NOMO-1 treated with dmso at 0.1 percent for 144 hours (cell line): ENCODE measurements around the gene MIS12.
A peak's percentile ranks its signal among the peaks of the same experiment; 100 is the strongest.

Experiments used
- DNase-seq: peaks from one replicate; lab custom pipeline; 2025; ENCODE audit not compliant: unreplicated experiment; lab: John Stamatoyannopoulos, UW

MIS12 gene

DNA sequence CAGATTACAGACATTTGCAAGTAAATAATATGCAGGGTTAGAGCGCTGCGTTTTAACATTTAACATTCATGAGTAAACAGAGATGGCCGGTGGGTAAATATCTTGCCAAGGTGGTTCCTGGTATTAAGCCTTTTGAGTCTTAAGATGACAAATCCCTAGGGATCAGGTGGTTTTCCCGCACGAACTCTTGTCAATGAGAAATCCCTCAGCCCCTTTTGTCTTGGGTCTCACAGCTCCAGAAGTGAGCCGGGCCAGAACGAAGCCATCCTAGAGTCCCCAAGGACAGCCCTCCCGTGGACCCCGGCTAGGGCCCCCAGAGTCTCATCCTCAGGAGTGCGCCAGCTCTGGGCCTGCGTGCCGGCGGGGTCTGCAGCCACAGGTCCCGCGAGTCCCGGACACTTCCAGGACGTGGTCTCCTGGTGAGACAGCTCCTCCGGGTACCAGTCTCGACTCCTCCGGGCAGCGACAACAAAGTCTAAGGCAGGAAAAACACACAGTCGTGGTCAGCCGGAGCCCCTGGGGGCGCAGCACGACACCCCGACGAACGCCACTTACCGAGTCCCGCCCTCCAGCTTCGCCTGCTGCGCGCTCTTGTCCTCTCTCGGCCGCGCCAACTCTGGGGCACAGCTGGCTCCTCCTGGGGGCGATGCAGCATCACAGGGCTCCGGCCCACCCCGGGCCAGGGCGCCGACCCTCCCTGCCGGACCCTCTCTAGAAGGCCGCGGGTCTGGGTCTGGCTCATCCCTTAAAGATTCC lies 13.3 kb downstream of the MIS12 start:
- DNase-seq: no peak

DNA sequence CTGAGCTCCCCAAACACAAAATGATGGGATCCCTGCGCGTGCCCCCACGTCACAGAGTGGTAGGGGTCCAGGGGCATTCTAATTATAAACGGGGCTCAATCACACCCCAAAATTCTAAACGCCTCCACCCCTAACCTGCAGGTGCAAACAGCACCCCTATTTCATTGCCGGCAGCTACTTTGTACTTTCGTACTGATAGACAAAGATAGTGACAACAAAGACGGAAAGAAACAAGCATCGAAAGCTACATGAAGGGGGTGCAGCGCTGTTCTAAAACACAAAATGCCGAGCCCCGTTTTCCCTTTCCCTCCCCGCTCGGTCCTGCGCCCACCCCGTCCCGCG lies 13.9 kb downstream of the MIS12 start:
- no peak for DNase-seq

DNA sequence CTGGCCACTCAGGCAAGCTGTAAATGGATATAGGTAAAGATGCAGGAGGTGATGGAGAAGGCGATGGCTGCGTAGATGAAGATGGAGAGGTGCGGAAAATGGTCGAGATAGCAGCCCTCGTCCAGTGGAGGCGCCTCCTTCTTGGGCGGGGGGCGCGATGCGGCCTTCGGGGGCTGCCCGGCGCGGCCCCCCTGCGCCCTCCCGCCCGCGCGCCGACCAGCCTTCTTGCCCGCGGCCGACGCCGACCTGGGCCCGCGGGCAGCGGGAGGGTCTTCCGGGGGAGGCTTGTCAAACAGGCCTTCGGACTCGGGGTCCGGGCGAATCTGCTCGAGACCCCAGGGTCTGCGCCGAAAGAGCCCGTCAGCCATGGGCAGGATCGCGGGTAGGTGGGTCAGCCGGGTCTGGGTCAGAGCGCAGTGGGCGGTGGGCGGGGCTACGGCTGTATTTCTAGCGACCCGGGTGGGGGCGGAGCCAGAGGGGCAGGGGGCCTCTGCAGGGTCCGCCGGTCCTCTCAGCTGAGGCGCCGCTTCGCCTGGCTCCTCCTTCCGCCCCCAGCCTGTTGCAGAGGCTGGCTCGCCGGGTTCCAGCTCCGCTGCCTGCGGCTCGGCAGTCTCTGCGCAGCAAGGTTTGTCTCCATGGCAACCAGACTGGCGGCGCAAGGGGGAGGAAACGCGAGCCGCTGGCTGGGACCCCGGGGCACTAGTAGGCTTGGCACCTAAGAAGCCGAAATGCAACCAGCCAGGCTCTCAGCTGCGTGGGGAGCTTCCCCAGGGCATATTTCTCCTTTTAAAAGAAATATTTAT lies 14.4 kb downstream of the MIS12 start:
- DNase-seq: peak; percentile 17

DNA sequence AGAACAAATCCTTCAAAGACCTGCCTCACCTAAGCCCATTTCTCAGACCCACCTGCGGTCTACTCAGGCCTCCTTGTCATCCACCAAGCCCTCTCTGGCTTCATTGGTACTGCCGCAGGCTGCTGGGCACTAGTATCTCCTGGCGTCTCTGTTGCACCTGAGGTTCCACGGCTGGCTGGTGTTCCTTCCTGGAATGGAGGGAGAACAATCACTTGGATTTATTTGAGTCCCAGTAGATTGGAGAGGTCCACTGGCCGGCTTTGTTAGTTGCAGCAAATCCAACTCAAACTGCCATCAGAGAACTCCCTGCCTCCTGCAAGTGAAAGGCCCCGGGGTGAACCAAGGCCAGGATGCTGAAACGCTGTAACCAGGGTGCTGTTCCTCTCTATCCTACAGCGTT lies 15.3 kb downstream of the MIS12 start:
- DNase-seq: no peak

DNA sequence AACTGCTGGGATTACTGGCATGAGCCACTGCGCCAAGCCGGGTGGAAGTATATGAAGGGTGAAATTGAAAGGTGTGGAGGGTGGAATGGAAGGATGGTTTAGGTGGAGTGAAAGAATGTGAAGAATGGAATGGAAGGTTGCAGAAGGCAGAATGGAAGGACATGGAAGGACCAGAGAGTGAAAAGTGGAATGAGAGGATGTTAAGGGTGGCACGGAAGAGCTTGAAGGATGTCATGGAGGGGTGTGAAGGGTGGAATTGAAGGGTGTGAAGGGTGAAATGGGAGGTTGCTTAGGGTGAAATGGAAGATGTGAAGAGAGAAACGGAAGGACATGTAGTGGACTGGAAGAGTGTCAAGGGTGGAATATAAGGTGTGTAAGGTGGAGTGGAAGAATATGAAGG lies 16.2 kb downstream of the MIS12 start:
- no peak for DNase-seq

DNA sequence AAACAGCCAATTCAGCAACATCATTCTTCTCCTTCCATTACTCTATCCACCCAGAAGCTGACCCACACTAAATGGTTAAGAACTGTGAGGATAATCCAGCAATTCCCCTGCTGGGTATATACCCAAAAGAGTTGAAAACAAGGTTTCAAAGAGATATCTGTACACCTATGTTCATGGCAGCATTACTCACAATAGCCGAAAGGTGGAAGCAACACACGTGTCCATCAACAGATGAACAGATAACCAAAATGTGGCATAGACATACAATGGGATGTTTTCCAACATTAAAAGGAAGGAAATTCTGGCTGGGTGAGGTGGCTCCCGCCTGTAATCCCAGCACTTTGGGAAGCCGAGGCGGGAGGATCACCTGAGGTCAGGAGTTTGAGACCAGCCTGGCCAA lies 19.9 kb downstream of the MIS12 start:
- no peak for DNase-seq

DNA sequence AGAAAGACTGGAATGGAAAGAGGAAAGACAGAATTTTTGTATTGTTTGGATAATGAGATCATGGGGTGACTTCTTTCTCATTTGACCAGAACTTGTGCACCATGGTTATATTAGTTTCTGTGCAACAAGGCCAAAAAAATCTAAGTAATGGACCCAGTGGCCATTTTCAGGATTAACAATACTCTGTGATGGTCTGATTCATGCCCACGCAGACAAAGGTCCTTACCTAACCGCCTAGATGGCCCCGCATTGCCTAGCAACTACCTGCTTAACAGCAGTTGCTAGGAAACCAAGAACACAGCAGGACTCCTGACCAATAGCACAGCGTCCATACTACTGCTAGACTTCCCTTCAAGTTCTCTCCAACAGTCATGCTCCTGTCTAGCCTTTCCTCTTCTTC lies 22.4 kb downstream of the MIS12 start:
- no peak for DNase-seq

DNA sequence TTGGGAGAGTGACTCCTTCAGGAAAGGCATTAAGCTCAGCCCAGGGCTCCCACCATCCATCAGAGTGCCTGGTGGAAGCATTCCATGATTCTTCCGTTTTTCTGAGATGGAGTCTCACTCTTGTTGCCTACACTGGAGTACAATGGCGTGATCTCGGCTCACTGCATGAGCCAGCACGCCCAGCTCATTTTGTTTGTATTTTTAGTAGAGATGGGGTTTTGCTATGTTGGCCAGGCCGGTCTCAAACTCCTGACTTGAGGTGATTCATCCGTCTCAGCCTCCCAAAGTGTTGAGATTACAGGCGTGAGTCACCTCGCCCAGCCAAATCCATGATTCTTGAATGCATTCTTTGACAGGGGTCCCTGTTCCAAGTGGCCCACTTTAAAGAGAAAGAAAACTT lies 23.1 kb downstream of the MIS12 start:
- no peak for DNase-seq

DNA sequence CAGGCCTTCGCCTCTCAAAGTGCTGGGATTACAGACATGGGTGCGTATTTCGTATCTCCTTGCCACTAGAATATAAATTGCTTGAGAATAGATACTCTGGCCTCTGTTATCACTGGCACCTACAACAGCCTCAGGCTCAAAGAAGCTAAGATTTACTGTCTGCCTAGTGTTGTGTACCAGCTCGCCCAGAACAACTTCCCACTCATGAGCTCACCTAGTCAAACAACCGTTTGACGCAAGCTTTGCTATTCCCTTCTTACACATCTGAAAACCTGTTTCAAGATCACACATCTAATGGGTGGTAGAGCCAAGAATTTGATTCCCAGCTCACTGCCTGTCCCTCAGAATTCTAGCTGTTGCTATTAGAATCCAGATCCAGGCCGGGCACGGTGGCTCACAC lies 24.4 kb downstream of the MIS12 start:
- no peak for DNase-seq

DNA sequence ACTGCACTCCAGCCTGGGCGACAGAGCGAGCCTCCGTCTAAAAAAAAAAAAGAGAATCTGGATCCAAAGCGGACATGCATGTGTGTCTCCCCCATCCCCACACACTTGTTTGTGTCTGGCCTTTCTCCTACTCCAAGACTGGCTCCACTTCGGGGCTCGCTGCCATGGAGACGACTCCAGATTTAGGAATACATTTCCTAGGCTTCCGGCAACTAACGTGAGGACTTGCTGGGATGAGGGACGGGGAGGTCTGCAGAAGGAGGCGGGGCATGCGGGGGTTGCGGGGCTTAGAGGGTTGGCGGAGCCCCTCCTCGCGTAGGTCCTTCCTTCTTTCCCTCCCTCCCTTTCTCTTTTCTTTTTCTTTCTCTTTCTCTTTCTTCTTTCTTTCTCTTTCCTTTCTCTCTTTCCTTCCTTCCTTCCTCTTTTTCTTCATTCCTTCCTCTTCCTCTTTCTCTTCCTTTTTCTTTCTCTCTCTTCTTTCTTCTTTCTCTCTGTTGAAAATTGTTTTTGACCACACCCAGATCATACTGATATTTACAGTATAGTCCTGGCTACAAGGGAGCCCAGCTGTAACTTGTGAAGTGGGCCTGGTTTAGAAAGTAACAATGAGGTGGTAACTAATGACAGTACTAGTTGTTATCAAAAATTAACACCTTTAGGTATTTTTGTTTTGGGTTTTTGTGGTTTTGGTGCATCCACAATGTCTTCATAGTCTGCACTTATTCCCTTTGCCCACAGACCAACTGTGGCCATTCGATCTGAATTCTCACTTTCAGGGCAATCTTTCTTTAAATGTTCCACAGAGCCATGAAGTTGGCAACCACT lies 25.2 kb downstream of the MIS12 start:
- DNase-seq: no peak

DNA sequence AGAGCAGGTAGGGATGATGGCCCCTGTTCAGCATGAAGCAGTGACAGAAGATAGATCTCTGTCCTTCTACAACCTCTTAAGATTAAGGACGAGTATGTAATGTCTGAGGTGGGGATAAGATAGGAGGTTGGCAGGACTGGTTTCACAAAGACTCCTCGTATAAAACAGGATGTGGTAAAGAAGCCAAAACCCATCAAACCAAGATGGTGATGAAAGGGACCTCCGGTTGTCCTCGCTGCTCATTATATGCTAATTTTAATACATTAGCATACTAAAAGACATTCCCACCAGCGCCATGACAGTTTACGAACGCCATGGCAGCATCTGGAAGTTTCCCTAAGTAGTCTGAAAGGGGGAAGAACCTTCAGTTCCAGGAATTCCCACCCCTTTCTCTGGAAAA lies 27.3 kb downstream of the MIS12 start:
- DNase-seq: no peak

DNA sequence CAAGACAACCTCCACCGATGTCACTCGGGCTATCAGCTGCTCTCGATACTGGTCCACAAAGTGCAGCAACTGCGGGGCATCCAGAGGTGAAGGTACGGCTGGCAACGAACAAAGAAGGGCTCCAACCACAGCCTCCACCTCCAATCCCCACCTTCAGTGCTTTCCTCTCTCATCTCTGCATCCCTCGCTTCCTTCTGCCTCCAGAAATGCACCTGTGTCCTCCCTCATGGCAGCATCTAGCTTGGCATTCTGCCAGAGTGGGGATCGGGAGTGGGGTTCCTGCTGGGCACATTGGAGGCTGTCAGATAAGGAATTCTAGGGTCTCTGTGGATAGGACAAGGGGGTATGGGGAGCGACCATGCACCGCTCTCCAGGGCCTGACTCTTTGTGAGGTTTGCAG lies 28.6 kb downstream of the MIS12 start:
- no peak for DNase-seq

DNA sequence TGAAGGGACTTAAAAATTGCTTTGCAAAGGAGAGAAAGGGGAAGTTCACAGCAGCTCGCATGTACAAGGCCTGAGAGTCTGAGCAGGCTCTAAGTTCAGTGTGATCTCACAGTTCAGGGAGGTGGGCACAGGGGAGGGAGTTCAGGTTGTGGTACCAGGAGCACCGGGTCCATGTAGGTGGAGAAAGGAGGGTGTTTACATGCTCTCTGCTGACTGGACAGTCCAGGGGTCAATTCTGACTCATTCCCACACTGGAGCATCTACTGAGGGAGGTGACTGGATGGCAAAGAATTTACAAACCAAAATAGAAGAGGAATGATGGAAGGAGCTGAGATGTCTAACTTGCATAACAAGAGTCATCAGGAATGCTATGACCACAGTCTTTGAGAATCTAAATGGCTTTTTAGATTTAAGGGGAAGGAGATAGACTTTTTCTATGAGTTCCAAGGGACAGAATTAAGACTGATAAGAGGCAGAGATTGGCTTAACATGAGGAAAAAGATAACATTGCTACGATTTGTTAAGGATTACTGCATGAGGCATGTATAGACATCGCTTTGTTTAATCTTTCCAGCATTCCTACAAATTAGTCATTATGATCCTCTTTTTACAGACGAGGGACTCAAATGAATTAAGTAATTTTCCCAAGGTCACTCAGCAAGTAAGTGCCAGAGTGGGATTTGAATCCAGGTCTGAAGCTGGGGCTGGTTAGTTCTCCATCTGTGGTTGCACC lies 29.9 kb downstream of the MIS12 start:
- no peak for DNase-seq

DNA sequence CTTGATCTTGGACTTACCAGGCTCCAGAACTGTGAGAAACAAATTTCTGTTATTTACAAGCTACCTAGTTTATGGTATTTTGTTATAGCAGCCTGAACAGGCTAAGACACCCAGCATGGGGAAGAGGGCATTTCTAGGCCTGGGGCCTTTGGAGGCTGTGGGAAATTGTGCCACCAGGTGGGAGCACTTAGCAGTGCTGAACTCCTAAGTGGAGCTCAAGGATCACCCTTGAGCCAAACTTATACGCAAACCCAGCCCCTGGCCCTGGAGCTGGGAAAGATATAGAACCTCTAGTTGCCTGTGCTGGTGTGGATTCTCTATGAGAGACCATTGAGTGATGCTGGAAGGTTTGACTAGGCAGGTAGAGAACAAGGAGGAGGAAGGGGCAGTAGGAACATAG lies 36.1 kb downstream of the MIS12 start:
- no peak for DNase-seq

DNA sequence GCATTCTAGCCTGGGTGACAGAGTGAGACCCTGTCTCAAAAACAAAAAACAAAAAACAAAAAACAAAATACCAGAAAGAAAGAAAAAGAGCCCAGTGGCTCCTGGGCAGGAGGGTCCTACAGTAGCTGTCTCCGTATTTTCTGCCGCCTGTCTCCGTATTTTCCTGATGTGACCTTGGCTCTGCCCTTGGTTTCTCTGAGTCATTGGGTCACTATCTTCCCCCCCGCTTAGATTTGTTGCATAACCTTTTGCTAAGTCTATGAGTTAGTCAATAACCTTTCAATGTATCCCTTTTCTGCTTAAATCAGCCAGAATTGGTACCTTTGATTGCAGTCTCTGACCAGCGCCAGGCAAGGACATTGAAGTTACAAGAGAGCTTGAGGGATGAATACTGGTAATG lies 36.9 kb downstream of the MIS12 start:
- DNase-seq: no peak

DNA sequence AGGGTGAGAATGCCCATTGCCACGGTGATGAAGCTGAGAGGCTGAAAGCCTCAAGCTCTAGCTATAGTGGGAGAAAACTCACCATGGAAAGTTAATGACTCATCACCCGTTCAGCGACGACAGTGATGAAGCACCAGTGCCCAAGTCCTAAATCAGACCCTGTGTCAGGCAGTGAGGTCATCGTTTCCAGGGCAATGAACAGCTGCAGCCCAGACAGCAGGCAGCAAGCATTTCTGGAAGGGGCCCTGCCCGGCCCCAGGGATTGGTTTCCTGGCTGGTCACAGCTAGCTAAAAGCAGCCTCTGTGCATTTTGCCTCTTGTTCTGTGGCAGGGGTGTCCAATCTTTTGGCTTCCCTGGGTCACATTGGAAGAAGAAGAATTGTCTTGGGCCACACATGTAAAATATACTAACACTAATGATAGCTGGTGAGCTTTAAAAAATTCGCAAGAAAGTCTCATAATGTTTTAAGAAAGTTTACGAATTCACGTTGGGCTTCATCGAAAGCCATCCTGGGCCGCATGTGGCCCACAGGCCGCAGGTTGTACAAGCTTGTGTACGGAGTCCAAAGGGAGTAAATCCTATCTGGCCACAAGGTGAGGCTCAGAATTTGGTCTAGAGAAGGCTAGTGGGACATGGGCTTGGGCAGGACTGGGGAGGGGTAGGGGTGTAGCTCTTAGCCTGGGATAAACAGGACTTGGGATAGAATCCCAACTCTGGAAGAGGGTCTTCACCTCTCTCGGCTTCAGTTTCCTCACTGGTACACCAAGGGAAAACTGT lies 40.6 kb downstream of the MIS12 start:
- peak; percentile 45 for DNase-seq

DNA sequence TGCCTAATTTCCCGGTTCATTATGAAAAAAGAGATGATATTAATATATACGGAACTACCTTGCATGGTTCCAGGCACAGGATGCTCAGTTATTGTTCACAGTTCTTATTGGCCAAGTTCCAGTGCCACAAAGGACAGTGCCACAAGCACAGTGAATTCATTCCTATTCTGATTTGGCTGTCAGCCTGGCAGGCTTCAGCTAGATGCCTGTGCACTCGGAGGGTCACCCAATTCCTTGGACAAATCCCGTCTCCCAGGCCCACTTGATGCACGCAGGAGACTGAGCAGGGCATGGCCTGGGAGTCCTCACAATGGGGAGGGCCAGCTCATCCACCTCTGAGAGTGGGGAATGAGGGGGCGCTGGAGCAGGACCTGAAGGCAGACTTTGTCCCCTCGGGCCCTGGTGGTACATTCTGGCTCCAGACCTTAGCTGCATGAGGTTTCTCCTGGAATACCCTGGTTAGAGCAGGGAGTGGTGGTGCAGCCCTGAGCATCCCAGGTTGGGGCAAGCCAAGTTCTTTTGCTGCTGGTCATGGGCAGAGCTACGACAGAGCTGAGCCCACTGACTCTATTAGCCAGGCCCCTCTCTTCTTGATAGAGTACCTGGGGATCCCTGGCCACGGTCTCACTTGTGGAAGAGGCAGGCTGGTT lies 41.4 kb downstream of the MIS12 start:
- no peak for DNase-seq

DNA sequence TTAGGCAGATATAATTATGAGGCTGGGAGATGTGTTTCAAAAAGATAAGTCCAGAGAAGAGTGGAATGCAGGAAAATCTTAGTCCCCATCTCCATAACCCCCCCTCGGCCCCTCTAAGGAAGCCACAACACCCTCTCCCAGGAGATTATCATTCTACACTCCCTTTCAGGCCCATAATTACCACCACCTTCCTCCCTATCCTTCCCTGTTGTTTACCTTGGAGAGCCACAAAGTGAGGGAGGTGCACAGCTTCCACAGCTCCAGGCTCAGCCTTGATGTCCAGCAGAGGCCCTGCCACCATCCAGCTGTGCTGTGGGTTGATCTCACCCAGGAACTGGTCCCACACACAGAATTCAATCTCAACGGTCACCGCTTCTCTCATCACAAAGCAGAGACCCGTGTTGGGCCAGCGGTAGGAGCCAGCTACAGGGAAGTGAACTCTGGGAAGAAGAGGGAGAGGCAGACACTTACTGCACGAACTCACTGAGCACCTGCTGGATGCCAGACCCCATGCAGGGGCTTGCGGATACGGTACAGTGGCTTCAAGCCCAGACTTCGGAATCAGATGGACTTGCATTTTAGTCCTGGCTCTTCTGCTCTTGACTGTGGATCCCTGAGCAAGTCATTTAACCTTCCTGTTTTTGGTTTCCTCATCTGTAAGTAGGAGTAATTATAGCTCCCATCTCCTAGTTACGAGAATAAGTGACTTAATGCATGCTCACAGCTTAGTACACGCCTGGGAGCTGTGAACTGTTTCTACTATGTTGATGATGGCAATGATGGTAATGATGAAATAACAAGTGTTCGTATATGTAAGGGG lies 44.1 kb downstream of the MIS12 start:
- no peak for DNase-seq

DNA sequence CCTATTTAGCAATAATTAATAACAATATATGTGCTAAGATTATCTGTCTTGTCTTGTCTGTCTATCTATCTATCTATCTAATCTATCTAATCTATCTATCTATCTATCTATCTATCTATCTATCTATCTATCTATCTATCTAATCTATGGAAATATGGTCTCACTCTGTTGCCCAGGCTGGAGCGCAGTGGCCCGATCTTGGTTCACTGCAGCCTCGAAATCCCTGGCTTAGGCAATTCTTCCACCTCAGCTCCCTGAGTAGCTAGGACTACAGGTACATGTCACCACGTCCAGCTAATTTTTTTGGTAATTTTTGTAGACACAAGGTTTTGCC lies 44.7 kb downstream of the MIS12 start:
- no peak for DNase-seq
